Breast epithelium (tissue), 3 donors: ENCODE results near the gene TSEN54.

ENCODE experiments used
- CTCF ChIP-seq, 3 donors: fragments of 450-650 bp; IDR thresholded peaks; one replicate each; pipeline ENCODE4 v1.5.1; 2016 to 2017; ENCODE audit warnings: antibody characterized with exemption in 3 of 3, mild to moderate bottlenecking in 3 of 3, moderate library complexity in 3 of 3
- POLR2A ChIP-seq: fragments of 450-650 bp; IDR thresholded peaks from one replicate; pipeline ENCODE4 v1.6.1; 2016; ENCODE audit warnings: antibody characterized with exemption, mild to moderate bottlenecking, moderate library complexity
- POLR2AphosphoS5 ChIP-seq, 3 donors: sonication (generic); formaldehyde crosslinking; IDR thresholded peaks; one replicate each; pipeline ENCODE4 v1.6.1; 2017; ENCODE audit warnings: antibody characterized with exemption in 3 of 3

GRCh38 chr17:75531721-75532072 is 15.4 kb downstream of the TSEN54 start:
- no peak for TF ChIP-seq CTCF (IDR thresholded peaks at IDR 0.05)
- no peak for TF ChIP-seq POLR2A
- no peak for TF ChIP-seq POLR2AphosphoS5 (IDR thresholded peaks at IDR 0.05)
